Keratinocyte (primary cell): Measurements from ENCODE around the gene PRODH2.

ENCODE experiments used
- CTCF ChIP-seq, 3 experiments: IDR thresholded peaks in 1 of 3; conservative IDR thresholded peaks in 1 of 3; optimal IDR thresholded peaks in 1 of 3; 2 replicates in 2 of 3; 3 replicates in 1 of 3; pipeline versions ENCODE3 to v1.5.1; 2011; ENCODE audit warnings: low read length in 3 of 3, mild to moderate bottlenecking in 3 of 3, moderate library complexity in 2 of 3, control low read depth in 1 of 3, inconsistent platforms in 1 of 3; ENCODE audit not compliant: insufficient read depth in 2 of 3; ENCODE audit errors: extremely low read depth in 1 of 3
- EZH2 ChIP-seq: IDR thresholded peaks from one replicate; pipeline ENCODE4 v1.6.1; 2012; ENCODE audit warnings: inconsistent platforms, mild to moderate bottlenecking, low read length, moderate library complexity

GRCh38 chr19:35779033-35779432 is 33.6 kb downstream of the PRODH2 start:
- TF ChIP-seq CTCF (optimal IDR thresholded peaks at IDR 0.05 in 1 of 3, IDR thresholded peaks at IDR 0.05 in 1 of 3, conservative IDR thresholded peaks at IDR 0.05 in 1 of 3; ENCODE audit: extremely low read depth in 1 of 3, insufficient read depth in 2 of 3, low read length in 3 of 3), result no peak
- no peak for TF ChIP-seq EZH2
